Activated CD4-positive, alpha-beta memory T cell treated with anti-CD3 and anti-CD28 coated beads for 36 hours (primary cell): ENCODE results near the gene SERTAD3. TPM values are rescaled to one million over a fixed set of nuclear protein-coding genes. Genes with fewer than 3 reads are reported as not detected.
"Not testable (repeated sequence)": the region's sequence is repeated elsewhere in the genome, so short reads cannot be mapped to it uniquely, and the experiment has no call there.

Experiments used
- CTCF ChIA-PET: fragments of 350-600 bp; sonication (Branson Sonifier 250); formaldehyde crosslinking; loops from one replicate; lab custom pipeline; 2021; ENCODE audit warnings: antibody characterized with exemption, inconsistent platforms; lab: Charles Lee
- POLR2A ChIA-PET: fragments of 350-600 bp; sonication (Branson Sonifier 250); formaldehyde crosslinking; loops from one replicate; lab custom pipeline; 2021; ENCODE audit warnings: antibody characterized with exemption; lab: Charles Lee
- DNase-seq: peaks from one replicate; pipeline ENCODE4 v3.0.0-alpha.2; 2020
- H3K27ac Mint-ChIP-seq: one replicate; pipeline ENCODE4 v1.8.0; 2021; ENCODE audit warnings: mixed read lengths
- H3K27me3 Mint-ChIP-seq: one replicate; pipeline ENCODE4 v1.8.0; 2021; ENCODE audit warnings: mixed read lengths
- H3K36me3 Mint-ChIP-seq: one replicate; pipeline ENCODE4 v1.8.0; 2021; ENCODE audit warnings: mixed read lengths
- H3K4me1 Mint-ChIP-seq: one replicate; pipeline ENCODE4 v1.8.0; 2021; ENCODE audit warnings: low read depth, mixed read lengths
- H3K4me3 Mint-ChIP-seq: one replicate; pipeline ENCODE4 v1.8.0; 2021; ENCODE audit warnings: mild to moderate bottlenecking, mixed read lengths
- H3K9me3 Mint-ChIP-seq: one replicate; pipeline ENCODE4 v1.8.0; 2021; ENCODE audit warnings: mixed read lengths
- intact Hi-C: fragments of 100-400 bp; cut with micrococcal nuclease; formaldehyde crosslinking; loops from one replicate; pipeline ENCODE4 v1.15.1; 2023
- total RNA-seq, 2 experiments: library from RNA; stranded (reverse); gene quantifications; one replicate each; pipeline ENCODE4 v1.2.3, GENCODE V29; 2021

SERTAD3 gene
- 10 to 100 TPM; 12.1 to 13.1 TPM for total RNA-seq

- ChIA-PET POLR2A (interaction anchor here (0.6 to 3.2 kb wide), 5 partner anchors 11 to 168 kb away, joined by 3 to 25 read pairs (median 10); partner anchors contain the start of genes BLVRB and SERTAD1), CTCF (interaction anchor here (0.7 to 4.0 kb wide), 5 partner anchors 18 to 23 kb away, joined by 3 to 32 read pairs (median 6); partner anchors contain the start of genes BLVRB, SERTAD1 and SPTBN4)
- Mint-ChIP-seq H3K36me3 (peaks cover 5% of the 10 kb centered on the region), H3K27ac (peak within 1 kb of the TSS; percentile 92), H3K9me3 (no peaks in the 10 kb centered on the region), H3K27me3 (no peaks in the 10 kb centered on the region), H3K4me1 (peaks cover 14% of the 10 kb centered on the region), H3K4me3 (peak within 1 kb of the TSS; percentile 97)
- intact Hi-C loops, result loop anchor here (1.0 kb wide), 8 partner anchors 10 to 161 kb away; partner anchors contain the start of genes AKT2, BLVRB, C19orf47 and PLD3
- DNase-seq, result peak; percentile 97
Measured at GRCh38 chr19:40444000-40444824, at the start of gene SERTAD3. Gene SERTAD3, minus strand, starts transcription at chr19:40444335. Its CDS starts 2,255 bp downstream, at chr19:40442080.

GRCh38 chr19:40493778-40494177 is 49.6 kb upstream of the SERTAD3 start:
- H3K9me3 Mint-ChIP-seq, result no peaks in the 10 kb centered on the region
- H3K27ac Mint-ChIP-seq, result no peak overlapping the region
- POLR2A ChIA-PET, result no interaction called here
- H3K4me3 Mint-ChIP-seq, result no peak overlapping the region
- DNase-seq, result no peak
- peaks cover 6% of the 10 kb centered on the region for H3K27me3 Mint-ChIP-seq
- intact Hi-C loops, result no loop called here
- H3K4me1 Mint-ChIP-seq, result no peaks in the 10 kb centered on the region
- CTCF ChIA-PET, result interaction anchor here (1.4 kb wide), 1 partner anchor 141 kb away, joined by 4 read pairs; no protein-coding TSS in a partner anchor
- H3K36me3 Mint-ChIP-seq, result no peaks in the 10 kb centered on the region

GRCh38 chr19:40492274-40492673 is 48.1 kb upstream of the SERTAD3 start:
- ChIA-PET CTCF (no interaction called here), POLR2A (no interaction called here)
- Mint-ChIP-seq H3K36me3 (no peaks in the 10 kb centered on the region), H3K4me1 (no peaks in the 10 kb centered on the region), H3K27ac (no peak overlapping the region), H3K9me3 (no peaks in the 10 kb centered on the region), H3K4me3 (no peak overlapping the region), H3K27me3 (peaks cover 15% of the 10 kb centered on the region)
- intact Hi-C loops, result no loop called here
- no peak for DNase-seq

GRCh38 chr19:40489882-40490230 is 45.7 kb upstream of the SERTAD3 start:
- H3K27ac Mint-ChIP-seq, result no peak overlapping the region
- H3K9me3 Mint-ChIP-seq, result no peaks in the 10 kb centered on the region
- no peaks in the 10 kb centered on the region for H3K36me3 Mint-ChIP-seq
- CTCF ChIA-PET, result interaction anchor here (1.7 kb wide), 1 partner anchor 185 kb away, joined by 4 read pairs; no protein-coding TSS in a partner anchor
- no peak overlapping the region for H3K4me3 Mint-ChIP-seq
- POLR2A ChIA-PET, result no interaction called here
- no peak for DNase-seq
- H3K4me1 Mint-ChIP-seq, result no peaks in the 10 kb centered on the region
- intact Hi-C loops, result no loop called here
- H3K27me3 Mint-ChIP-seq, result peaks cover 15% of the 10 kb centered on the region

- POLR2A ChIA-PET, result no interaction called here
- intact Hi-C loops, result no loop called here
Measured at GRCh38 chr19:40486017-40486416, 41.9 kb upstream of the SERTAD3 start.

GRCh38 chr19:40475878-40476644 is 31.9 kb upstream of the SERTAD3 start:
- H3K36me3 Mint-ChIP-seq, H3K27ac Mint-ChIP-seq, H3K4me3 Mint-ChIP-seq, H3K27me3 Mint-ChIP-seq, DNase-seq, H3K4me1 Mint-ChIP-seq, H3K9me3 Mint-ChIP-seq: not testable (repeated sequence)
- intact Hi-C loops, result loop anchor here (1.0 kb wide), 1 partner anchor 10 kb away; no protein-coding TSS in a partner anchor
- CTCF ChIA-PET, result interaction anchor here (0.5 to 1.7 kb wide), 2 partner anchors 12 to 1361 kb away, joined by 4 to 8 read pairs; no protein-coding TSS in a partner anchor
- POLR2A ChIA-PET, result interaction anchor here (0.8 kb wide), 1 partner anchor 10 kb away, joined by 3 read pairs; the partner anchor contains the start of gene BLVRB

More at GRCh38 chr19:40486017-40486416, 41.9 kb upstream of the SERTAD3 start:
- Mint-ChIP-seq H3K4me1 (no peaks in the 10 kb centered on the region), H3K27me3 (peaks cover 16% of the 10 kb centered on the region), H3K27ac (no peak overlapping the region), H3K36me3 (no peaks in the 10 kb centered on the region), H3K9me3 (no peaks in the 10 kb centered on the region), H3K4me3 (no peak overlapping the region)
- no peak for DNase-seq
- CTCF ChIA-PET, result no interaction called here

- no peaks in the 10 kb centered on the region for H3K9me3 Mint-ChIP-seq
- POLR2A ChIA-PET, result no interaction called here
- peaks cover 2% of the 10 kb centered on the region for H3K27me3 Mint-ChIP-seq
- DNase-seq, result no peak
- CTCF ChIA-PET, result no interaction called here
- H3K4me3 Mint-ChIP-seq, result no peak overlapping the region
- H3K27ac Mint-ChIP-seq, result no peak overlapping the region
- intact Hi-C loops, result no loop called here
- H3K36me3 Mint-ChIP-seq, result no peaks in the 10 kb centered on the region
- H3K4me1 Mint-ChIP-seq, result no peaks in the 10 kb centered on the region
Measured at GRCh38 chr19:40474737-40475136, 30.6 kb upstream of the SERTAD3 start.

GRCh38 chr19:40472516-40472915 is 28.4 kb upstream of the SERTAD3 start:
- DNase-seq, result no peak
- H3K9me3 Mint-ChIP-seq, result no peaks in the 10 kb centered on the region
- POLR2A ChIA-PET, result no interaction called here
- no peaks in the 10 kb centered on the region for H3K36me3 Mint-ChIP-seq
- no peak overlapping the region for H3K27ac Mint-ChIP-seq
- no peak overlapping the region for H3K4me3 Mint-ChIP-seq
- intact Hi-C loops, result no loop called here
- peaks cover 2% of the 10 kb centered on the region for H3K4me1 Mint-ChIP-seq
- CTCF ChIA-PET, result no interaction called here
- peaks cover 5% of the 10 kb centered on the region for H3K27me3 Mint-ChIP-seq

GRCh38 chr19:40471111-40471510 is 27.0 kb upstream of the SERTAD3 start:
- POLR2A ChIA-PET, result no interaction called here
- intact Hi-C loops, result no loop called here
- Mint-ChIP-seq H3K27ac (no peak overlapping the region), H3K4me1 (peaks cover 9% of the 10 kb centered on the region), H3K36me3 (peaks cover 5% of the 10 kb centered on the region), H3K27me3 (peaks cover 12% of the 10 kb centered on the region), H3K9me3 (no peaks in the 10 kb centered on the region), H3K4me3 (no peak overlapping the region)
- DNase-seq, result no peak
- CTCF ChIA-PET, result no interaction called here

GRCh38 chr19:40469011-40469410 is 24.9 kb upstream of the SERTAD3 start:
- ChIA-PET CTCF (no interaction called here), POLR2A (no interaction called here)
- intact Hi-C loops, result loop anchor here (10.0 kb wide), 3 partner anchors 56 to 286 kb away; partner anchors contain the start of genes ACTMAP and SNRPA
- peaks cover 10% of the 10 kb centered on the region for H3K27me3 Mint-ChIP-seq
- H3K27ac Mint-ChIP-seq, result no peak overlapping the region
- H3K9me3 Mint-ChIP-seq, result no peaks in the 10 kb centered on the region
- peaks cover 24% of the 10 kb centered on the region for H3K4me1 Mint-ChIP-seq
- no peak overlapping the region for H3K4me3 Mint-ChIP-seq
- no peak for DNase-seq
- H3K36me3 Mint-ChIP-seq, result peaks cover 5% of the 10 kb centered on the region

GRCh38 chr19:40466985-40467734 is 23.0 kb upstream of the SERTAD3 start, which contains the start of gene SPTBN4:
Gene SPTBN4, plus strand, starts transcription at chr19:40467001. Its CDS starts 5,621 bp downstream, at chr19:40472622.
- Mint-ChIP-seq H3K9me3 (no peaks in the 10 kb centered on the region), H3K4me1 (peaks cover 31% of the 10 kb centered on the region), H3K27me3 (peaks cover 10% of the 10 kb centered on the region), H3K36me3 (peaks cover 5% of the 10 kb centered on the region), H3K4me3 (peak within 1 kb of the TSS; percentile 76), H3K27ac (peak within 1 kb of the TSS; percentile 68)
- intact Hi-C loops, result loop anchor here (1.0 to 10.0 kb wide), 5 partner anchors 9 to 288 kb away; partner anchors contain the start of genes ACTMAP, C19orf47, PLD3 and SNRPA
- no peak for DNase-seq
- ChIA-PET POLR2A (interaction anchor here (1.5 kb wide), 1 partner anchor 47 kb away, joined by 4 read pairs; no protein-coding TSS in a partner anchor), CTCF (interaction anchor here (4.1 kb wide), 1 partner anchor 23 kb away, joined by 32 read pairs; the partner anchor contains the start of gene SERTAD3)
